Endothelial cell (in vitro differentiated cells): ENCODE results near the gene METAP2. TPM values are rescaled to one million over a fixed set of nuclear protein-coding genes. Genes with fewer than 3 reads are reported as not detected.

Experiments
- DNase-seq: peaks from one replicate; pipeline ENCODE4 v3.0.0; 2021; ENCODE audit warnings: low spot score
- H3K27ac Mint-ChIP-seq: one replicate; pipeline ENCODE4 v1.8.0; 2021; ENCODE audit warnings: mixed read lengths, inconsistent platforms; ENCODE audit not compliant: unreplicated experiment
- H3K27me3 Mint-ChIP-seq: one replicate; pipeline ENCODE4 v1.8.0; 2021; ENCODE audit warnings: mild to moderate bottlenecking, moderate library complexity, mixed read lengths, inconsistent platforms; ENCODE audit not compliant: unreplicated experiment
- H3K36me3 Mint-ChIP-seq: one replicate; pipeline ENCODE4 v1.8.0; 2021; ENCODE audit warnings: mild to moderate bottlenecking, low read depth, mixed read lengths, inconsistent platforms; ENCODE audit not compliant: unreplicated experiment
- H3K4me1 Mint-ChIP-seq: one replicate; pipeline ENCODE4 v1.8.0; 2021; ENCODE audit warnings: mild to moderate bottlenecking, mixed read lengths, inconsistent platforms; ENCODE audit not compliant: unreplicated experiment
- H3K4me3 Mint-ChIP-seq: one replicate; pipeline ENCODE4 v1.8.0; 2021; ENCODE audit warnings: mild to moderate bottlenecking, mixed read lengths, inconsistent platforms; ENCODE audit not compliant: unreplicated experiment
- H3K9me3 Mint-ChIP-seq: one replicate; pipeline ENCODE4 v1.8.0; 2021; ENCODE audit warnings: mixed read lengths, inconsistent platforms; ENCODE audit not compliant: unreplicated experiment
- CTCF ChIP-seq: fragments of 200-600 bp; sonication (generic); IDR thresholded peaks from one replicate; pipeline ENCODE4 v1.5.0; 2021; ENCODE audit warnings: antibody characterized with exemption; ENCODE audit not compliant: unreplicated experiment
- total RNA-seq: library from RNA; stranded (reverse); fragmentation: NEBNext Ultra II Directional; extraction: Animal tissue kit (Norgen Biotek cat#: 25700); gene quantifications from one replicate; pipeline ENCODE4 v1.2.1, GENCODE V29; 2021; ENCODE audit not compliant: unreplicated experiment

Gene METAP2
- total RNA-seq, 1 donor from 2014 or later = 69.6 TPM

GRCh38 chr12:95548539-95549391 is 74.8 kb downstream of the METAP2 start:
- Mint-ChIP-seq H3K36me3 (peaks cover 4% of the 10 kb centered on the region), H3K27ac (peak overlapping the region; percentile 92), H3K4me3 (peak overlapping the region; percentile 92), H3K9me3 (no peaks in the 10 kb centered on the region), H3K4me1 (peaks cover 33% of the 10 kb centered on the region), H3K27me3 (peaks cover 5% of the 10 kb centered on the region)
- DNase-seq = peak; percentile 76
- no peak for TF ChIP-seq CTCF

- Mint-ChIP-seq H3K9me3 (no peaks in the 10 kb centered on the region), H3K4me3 (peak overlapping the region; percentile 91), H3K27me3 (peaks cover 5% of the 10 kb centered on the region), H3K36me3 (peaks cover 4% of the 10 kb centered on the region), H3K27ac (peak overlapping the region; percentile 92), H3K4me1 (peaks cover 33% of the 10 kb centered on the region)
- DNase-seq = no peak
- no peak for TF ChIP-seq CTCF
Observed at GRCh38 chr12:95549392-95550084, 75.6 kb downstream of the METAP2 start.

GRCh38 chr12:95551305-95551704 is 77.4 kb downstream of the METAP2 start, which contains the start of gene USP44:
Gene USP44 (minus strand): TSS chr12:95551476. CDS start chr12:95534256, 17,220 bp downstream.
- H3K4me3 Mint-ChIP-seq = peak within 1 kb of the TSS; percentile 8
- no peak for TF ChIP-seq CTCF
- DNase-seq = no peak
- peaks cover 4% of the 10 kb centered on the region for H3K36me3 Mint-ChIP-seq
- no peak within 1 kb of the TSS for H3K27ac Mint-ChIP-seq
- H3K27me3 Mint-ChIP-seq = peaks cover 5% of the 10 kb centered on the region
- no peaks in the 10 kb centered on the region for H3K9me3 Mint-ChIP-seq
- H3K4me1 Mint-ChIP-seq = peaks cover 25% of the 10 kb centered on the region

GRCh38 chr12:95551913-95552516 is 78.1 kb downstream of the METAP2 start:
- DNase-seq = no peak
- Mint-ChIP-seq H3K27ac (no peak overlapping the region), H3K36me3 (peaks cover 4% of the 10 kb centered on the region), H3K9me3 (no peaks in the 10 kb centered on the region), H3K4me3 (no peak overlapping the region), H3K27me3 (peaks cover 5% of the 10 kb centered on the region), H3K4me1 (peaks cover 20% of the 10 kb centered on the region)
- no peak for TF ChIP-seq CTCF
